HG03196 (cell line): ENCODE results near the gene ZNF804A.

ENCODE experiments used
- ATAC-seq: cut with Tn5 transposase; IDR thresholded peaks from one replicate; pipeline ENCODE4 v1.9.1; 2021; ENCODE audit not compliant: unreplicated experiment

ZNF804A gene

DNA sequence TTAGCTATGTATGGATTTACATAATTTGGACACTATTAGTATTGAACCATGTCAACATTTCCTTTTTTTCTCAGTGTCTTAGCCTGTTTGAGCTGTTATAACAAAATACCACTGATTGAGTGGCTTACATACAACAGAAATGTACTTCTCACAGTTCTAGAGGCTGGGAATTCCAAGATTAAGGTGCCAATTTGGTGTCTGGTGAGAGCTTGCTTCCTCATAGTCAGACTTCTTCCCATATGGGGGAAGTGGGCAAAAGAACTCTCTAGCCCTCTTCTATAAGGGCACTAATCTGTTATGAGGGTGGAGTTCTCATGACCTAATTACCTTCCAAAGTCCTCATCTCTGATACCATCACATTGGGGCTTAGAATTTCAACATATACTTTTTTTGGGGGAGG, 12.6 kb downstream of the ZNF804A start:
- no peak for ATAC-seq

DNA sequence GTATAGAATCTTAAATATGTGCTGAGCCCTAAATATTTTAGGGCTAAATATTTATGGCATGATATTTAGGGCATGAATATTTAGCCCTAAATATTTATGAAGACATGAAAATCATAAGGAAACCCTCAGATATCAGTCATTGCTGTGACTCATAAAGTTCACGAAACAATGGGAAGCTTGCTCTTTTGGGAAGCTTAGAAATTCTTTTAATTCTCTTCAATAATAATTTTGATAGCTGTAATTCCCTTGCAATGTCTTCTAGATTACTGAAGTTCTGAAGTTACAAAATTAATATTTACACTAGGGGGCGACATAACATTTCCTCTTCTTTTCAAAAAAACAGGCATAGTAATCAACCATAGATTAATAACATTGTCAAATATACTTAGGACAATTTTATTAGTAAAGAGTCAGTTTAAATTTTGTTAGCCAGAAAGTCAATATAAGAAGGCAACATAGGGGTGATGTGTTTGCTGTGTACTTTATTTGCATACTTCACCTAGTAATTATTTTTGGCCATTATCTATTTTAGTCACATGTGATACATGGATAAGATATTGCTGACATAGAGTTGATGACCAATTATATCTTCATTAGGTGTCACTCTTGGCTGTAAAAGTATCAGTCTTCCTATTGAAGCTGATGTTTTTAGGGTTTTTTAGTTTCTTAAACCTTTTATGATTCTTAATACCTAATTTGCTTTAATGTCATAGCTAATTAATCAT, 13.2 kb downstream of the ZNF804A start:
- no peak for ATAC-seq

DNA sequence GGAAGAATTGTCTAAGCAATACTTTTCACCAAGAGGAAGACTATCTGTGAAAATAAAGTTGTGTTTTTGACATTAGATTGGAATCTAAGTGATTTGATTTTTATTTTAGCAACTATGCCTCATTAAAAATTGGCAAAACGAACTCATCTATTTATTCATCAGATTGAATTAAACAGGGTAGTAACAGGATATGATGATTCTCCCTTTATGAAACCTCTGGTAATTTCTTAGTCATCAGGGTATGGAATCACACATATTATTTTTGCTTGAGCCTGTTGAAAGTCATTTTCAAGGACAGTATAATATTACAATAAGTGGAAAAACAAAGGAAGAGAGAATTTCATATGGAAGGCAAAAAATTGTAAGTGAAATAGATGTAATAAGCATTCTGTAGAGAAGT, 22.0 kb downstream of the ZNF804A start:
- ATAC-seq = no peak

DNA sequence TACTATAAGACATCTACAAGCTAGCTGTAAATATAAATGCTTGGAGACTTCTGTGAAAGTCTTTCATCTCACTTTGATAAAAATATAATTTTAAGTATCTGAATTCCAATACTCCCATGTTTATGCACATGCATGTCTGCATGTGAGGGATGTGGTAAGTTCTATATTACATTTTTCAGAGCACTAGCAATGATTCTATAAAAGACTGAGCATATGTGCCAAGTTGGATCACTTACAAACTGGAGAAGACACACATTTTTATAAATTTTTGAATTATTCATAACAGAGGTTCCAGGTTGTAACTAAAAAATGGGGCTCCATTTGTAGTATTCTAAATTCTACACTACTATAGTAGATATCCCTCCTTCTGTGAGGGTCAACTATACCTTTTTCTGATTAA, 26.0 kb downstream of the ZNF804A start:
- no peak for ATAC-seq

DNA sequence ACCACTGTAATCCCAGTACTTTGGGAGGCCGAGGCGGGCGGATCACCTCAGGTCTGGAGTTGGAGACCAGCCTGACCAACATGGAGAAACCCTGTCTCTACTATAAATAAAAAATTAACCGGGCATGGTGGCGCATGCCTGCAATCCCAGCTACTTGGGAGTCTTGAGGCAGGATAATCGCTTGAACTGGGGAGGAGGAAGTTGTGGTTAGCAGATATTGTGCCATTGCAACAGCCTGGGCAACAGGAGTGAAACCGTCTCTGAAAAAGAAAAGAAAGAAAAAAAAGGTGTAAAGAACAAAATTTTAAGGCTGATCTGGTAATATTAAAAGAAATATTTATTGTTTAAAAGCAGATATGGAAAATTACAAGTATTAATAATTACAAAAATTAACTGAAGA, 29.7 kb downstream of the ZNF804A start:
- no peak for ATAC-seq

DNA sequence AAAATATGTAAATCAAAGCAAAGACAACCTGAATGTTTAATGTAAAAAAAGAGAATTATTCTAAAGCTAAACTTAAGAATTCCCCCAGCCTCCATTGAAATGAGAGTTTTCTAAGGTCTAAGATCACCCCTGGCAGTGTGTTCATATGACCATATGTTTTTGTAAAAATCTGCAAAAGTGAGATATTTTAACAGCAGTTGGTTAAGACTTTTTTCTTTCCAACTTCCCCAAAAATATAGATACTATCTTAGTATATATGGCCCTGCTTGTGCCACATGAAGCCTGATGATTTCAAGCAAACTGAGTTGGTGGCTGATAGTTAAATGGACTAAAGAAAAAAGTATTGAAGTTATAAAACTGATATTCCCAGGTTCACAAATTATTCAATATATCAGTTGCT, 35.4 kb downstream of the ZNF804A start:
- no peak for ATAC-seq

DNA sequence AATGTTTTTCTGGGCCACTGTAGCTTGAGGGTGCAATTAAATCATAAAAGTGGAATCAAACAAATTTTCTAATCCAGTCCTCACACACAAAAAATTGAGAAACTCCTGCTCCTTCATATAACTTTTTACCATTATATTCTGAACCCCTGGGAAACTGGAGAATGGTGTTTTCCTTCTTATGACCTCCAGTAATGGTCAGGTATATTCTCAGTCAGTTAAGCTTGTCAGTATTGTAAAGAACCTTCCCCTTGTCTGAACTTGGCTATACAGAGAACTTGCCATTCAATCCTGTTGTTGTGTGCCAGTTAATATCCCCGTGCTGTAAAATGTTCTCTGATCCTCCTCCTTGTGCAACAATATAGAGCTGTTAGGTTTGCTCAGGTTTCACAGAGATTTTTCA, 39.5 kb downstream of the ZNF804A start:
- no peak for ATAC-seq

DNA sequence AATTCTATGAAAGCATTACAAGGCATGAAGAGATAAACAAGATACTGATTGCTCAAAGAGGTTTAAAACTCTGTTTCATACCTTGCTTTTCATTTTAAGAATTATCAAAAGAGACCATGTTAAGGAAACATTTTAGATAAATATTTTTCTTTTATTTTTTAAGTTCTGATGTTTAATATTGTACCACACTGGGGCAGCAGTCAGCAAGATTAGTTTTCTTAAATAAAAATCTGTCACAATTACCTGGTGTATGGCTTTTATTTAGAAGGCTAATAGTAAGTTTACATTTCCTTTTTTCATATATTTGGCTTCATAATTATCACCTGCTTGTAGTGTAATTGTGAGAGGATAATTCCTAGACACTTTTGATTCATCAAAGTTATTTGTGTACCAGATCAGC, 46.4 kb downstream of the ZNF804A start:
- no peak for ATAC-seq

DNA sequence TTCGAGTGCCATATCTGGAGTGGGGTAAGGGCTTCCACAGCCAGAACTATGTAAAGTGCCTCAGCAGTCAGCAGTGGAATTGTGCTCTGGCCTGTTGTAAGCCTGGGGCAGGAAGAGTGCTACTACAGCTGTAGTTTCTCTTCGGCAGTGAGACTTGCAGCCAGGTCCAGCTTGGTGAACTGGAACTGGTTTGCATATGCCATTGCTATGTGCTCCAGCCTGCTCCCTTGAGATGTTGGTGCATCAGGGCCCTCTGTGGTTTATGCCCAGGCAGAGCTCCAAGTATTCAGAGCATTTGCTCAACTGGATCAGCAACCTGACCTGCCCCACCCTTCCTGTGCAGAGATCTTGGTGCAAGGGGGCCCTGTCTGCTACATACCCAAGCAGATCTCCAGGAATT, 47.8 kb downstream of the ZNF804A start:
- peak; percentile 89 for ATAC-seq

DNA sequence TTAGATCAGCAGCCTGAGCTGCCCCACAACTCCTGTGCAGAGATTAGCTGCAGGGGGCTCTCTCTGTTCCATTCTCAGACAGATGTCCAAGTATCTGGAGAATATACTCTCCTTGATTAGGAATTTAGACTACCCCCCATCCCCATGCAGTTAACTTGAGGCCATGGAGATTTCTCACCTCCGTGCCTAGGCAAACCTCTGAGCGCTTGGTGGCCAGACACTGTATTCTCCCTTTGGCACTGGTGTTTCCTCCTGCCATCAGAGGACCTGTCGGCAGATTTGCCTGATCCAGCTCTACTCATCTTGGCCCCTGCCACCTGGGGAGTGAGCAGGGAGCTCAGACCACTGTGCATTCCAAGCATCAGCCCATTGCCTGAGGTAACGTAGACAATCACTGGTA, 48.3 kb downstream of the ZNF804A start:
- no peak for ATAC-seq

DNA sequence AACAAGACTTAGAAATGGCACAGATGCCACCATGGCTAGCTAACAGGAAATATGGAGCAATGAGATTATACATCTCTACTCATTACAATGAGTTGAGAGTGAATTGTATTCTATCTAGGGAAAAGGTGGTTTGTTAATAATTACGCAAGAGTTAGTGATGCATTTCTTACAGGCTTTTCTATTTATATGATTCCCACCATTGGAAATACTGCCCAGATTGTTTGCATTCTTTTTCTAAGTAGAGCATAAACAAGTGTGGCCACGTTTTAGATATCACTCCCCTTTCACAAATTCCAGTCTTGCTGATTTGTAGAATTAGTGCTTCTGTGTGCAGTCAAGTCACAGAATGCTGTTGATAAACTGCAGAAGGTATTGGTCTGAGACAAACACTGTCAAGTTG, 56.6 kb downstream of the ZNF804A start:
- ATAC-seq = no peak

DNA sequence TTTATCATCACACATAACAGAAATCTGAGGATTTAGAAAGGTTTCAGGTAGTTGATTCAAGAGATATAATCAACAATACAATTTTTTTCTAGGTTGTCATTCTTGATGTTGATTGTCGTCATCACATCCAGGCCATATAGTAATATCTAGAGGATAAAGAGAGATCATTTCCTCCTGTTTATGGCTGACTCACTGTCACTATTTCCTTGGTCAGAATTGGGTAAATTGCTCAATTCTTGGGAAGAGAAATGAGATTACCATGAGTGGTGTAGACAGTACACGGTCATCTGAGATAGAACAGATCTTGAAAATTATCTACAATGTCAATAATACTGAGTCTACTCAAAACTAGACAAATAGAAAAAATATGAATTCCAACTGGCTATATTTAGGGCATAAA, 78.8 kb downstream of the ZNF804A start:
- no peak for ATAC-seq

DNA sequence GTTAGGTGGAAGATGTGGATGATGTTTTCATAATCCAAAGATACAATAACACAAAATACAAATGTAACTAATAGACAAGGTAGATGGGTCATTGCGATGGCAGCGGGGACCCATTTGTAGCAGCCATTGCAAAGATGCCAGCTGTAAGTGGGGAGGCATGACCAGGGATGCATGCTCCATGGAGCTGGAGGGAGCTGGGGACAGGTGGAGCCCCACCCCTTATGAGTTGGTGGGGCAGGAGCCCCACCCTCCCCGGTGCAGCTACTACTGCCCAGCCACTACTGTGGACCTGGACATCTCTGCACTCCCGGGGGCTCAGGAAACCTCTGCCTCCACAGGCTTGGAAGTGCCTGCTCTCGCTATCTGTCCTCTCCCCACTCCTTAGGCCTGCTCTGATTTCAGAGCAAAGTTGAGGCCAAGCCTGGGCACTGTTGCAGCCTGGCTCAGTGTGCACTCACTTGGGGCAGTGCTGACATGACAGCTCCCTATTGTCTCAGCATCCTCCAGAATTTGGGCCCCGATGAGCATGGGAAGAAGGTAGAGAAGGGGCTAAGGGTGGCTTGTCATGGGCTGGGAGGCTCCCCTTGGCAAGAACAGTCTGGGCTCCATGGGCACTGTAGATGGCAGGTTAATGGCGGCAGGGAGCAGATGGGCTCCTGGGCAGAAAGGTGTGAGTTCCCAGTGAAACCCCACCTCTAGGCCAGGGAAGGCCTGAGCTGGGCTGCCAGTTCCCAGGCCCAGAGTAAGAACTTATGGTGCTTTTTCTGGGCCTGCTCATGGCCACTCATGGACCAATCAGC, 81.1 kb downstream of the ZNF804A start:
- ATAC-seq = no peak

DNA sequence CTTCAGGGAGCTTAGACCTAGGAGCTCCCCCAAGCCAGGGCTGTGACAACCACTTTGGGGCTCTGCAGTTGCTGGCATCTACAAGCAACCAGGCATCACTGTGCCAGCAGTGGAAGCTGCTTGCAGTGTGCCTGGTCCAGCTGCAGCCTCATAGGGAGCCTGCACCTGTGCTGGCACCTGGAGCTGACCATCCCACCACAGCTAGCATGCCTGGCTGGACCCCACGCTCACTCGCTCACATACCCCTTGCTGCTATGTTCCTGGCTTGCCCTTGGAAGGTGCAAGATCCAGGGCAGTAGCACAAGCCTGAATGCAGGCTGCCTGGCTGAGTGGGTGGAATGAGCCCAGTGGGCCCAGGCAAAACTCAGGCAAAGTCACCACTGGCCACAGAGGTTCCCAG, 82.5 kb downstream of the ZNF804A start:
- no peak for ATAC-seq

DNA sequence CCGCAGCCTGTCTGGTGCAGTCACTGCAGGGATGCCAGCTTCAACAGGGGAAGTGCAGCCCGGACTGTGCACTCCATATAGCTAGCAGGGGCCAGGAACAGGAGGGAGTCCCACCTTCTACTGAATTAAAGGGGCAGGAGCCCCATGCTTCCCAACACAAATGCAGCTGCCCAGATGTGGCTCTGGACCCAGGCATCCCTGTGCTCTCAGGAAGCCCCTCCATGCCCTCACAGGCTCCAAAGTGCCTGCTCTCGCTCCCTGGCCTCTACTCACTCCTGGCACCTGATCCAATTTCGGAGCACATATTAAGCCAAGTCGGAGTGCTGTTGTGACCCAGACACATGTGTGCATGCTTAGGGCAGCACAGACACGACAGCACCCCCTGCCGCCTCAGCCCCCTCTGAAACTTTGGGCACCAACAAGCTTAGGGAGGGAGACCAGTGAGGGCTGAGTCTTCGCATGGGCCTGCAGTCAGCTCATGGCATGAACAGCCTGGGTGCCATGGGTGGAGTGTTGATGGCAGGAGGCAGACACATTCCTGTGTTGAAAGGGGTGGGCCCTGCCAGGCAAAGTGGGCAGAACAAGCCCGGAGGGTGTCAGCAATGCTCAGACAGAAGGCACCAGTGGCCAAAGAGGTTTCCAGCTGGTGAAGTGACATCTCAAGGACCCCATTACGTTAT, 83.5 kb downstream of the ZNF804A start:
- no peak for ATAC-seq

DNA sequence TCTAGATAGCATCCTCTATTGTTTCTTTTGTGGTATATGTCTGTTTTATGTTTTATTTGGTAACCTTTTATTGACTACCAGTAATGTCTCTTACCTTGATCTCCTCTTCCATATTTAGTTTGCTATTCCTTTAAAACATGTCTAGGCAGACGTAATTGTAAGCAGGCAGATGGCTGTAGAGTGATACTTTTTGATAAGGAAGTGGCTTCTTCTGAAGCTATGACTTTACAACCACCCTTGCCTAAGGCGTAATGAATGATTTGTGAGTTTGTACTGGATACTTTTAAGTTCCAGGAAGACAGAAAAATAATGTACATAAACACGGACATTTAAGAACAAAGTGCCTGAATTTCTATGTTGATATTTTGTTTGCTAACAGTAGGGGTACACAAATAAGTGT, 85.6 kb downstream of the ZNF804A start:
- ATAC-seq = no peak

DNA sequence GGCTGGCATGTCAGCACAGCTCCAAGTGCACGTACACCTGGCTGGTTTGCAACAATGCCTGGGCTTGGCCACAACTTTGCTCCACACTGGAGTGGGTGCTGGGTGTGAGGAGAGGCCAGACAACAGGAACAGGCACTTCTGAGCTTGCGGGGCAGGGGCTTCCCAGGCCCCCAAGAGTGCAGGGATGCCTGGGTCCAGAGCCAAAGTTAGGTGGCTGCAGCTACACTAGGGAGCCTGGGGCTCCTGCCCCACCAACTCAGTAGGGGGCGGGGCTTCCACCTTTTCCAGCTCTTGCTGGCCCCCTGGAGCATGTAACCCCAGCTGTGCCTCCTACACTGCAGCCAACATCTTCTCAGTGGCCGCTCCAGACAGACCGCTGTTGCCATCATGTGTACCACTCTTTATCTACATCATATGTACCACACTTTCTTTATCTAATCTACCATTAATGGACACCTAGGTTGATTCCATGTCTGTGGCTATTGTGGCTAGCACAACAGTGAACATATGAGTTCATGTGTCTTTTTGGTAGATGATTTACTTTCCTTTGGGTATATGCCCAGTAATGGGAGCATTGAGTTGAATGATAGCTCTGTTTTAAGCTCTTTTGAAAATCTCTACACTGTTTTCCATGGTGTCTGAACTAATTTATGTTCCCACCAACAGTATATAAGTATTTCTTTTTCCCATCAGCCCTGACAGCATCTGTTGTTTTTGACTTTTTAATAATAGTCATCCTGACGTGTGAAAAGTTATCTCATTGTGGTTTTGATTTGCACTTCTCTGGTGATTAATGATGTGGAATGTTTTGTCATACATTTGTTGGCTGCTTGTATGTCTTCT, 87.9 kb downstream of the ZNF804A start:
- peak; percentile 51 for ATAC-seq

DNA sequence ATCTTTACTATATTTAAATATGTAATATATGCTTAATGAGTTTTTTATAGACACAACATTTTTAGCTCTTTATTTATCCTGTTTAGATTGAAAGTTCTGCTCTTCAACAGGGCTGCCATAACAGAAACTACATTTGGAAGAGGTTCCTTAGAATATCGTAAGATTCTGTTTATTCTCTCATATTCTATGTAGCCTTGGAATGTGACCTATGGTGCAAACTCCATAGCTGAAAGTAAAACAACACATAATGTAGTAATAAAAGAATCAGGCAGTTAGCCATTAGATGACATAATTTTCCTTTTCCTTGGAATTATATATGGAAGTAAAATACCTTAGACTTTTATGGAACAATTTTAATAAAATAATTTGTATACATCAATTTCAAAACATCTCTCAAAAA, 91.3 kb downstream of the ZNF804A start:
- ATAC-seq = no peak

DNA sequence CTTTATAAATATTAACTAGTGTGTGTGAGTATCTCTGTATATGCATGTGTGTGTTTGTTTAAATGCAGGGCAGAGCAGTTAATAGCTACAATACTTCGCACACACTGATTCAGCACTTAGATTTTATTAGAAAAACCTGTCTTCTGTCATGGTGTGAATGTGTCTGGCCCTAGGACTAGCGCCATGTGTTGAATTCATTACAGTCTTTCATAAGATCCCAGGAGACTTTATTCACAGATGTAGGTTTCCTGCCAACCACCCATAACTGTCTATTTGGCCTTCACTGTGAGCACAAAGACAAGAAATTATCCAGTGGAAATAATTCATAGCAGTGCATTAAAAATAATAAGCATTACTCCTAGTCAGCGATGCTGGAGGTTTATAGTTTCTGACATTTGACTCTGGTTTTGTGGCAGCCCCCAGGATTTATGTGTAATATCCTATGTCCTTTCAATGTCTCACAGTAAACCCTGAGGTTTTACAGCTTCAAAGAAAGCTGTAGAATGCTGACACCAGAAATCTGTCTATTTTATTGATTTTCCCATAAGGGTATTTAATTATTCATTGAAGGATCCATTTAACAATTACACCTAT, 93.9 kb downstream of the ZNF804A start:
- ATAC-seq = no peak

DNA sequence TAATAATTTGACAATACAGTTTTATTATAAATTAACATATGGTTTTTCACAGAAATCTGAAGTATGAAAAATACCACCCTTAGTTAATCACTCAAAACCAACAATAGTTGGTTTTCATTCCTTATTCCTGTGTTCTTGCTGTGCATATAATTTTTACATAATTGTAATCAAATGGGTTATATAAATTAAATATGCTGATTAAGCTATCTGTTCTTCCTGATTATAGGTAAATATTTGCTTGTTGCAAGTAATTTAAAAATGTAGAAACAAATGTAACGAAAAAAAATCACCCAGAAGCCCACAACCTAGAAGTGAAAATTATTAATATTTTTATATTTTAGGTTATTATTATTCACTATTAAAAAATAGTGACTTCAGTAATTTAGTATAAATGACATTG, 98.3 kb downstream of the ZNF804A start:
- no peak for ATAC-seq

DNA sequence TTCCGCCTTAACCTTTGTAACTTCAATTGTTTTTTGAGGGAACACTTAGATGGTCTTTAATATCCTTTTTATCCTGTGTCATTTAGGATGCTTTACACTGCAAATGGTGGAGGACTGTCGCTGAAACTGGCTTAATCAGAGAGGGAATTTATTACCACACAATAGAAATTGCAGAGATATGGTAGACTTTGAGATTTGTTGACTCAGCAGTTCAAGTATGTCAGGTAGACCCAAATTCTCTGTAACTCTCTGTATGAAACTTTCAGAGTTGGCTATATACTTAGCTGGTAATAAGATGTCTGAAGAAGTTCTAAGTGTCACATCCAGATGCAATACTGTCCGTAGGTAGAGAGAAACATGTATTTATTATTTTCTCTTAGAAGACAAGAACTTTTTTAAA, 100.1 kb downstream of the ZNF804A start:
- no peak for ATAC-seq
